Activated CD4-positive, alpha-beta T cell treated with anti-CD3 and anti-CD28 coated beads, Interleukin-2, amount 50 U/mL, for 24 hours (primary cell): ENCODE results near the gene DOC2B.

Experiments
- DNase-seq, 2 donors: peaks; one replicate each; pipeline ENCODE4 v3.0.0-alpha.2; 2020; ENCODE audit warnings: low read depth in 1 of 2, low spot score in 1 of 2

Gene DOC2B

GRCh38 chr17:164303-165235, 16.9 kb downstream of the DOC2B start:
- DNase-seq: no peak

- DNase-seq: no peak
Measured at GRCh38 chr17:163514-164098, 17.8 kb downstream of the DOC2B start.

GRCh38 chr17:162689-163088, 18.8 kb downstream of the DOC2B start:
- no peak for DNase-seq

GRCh38 chr17:161481-161880, 20.0 kb downstream of the DOC2B start:
- DNase-seq: no peak

- DNase-seq: no peak
Measured at GRCh38 chr17:160336-160735, 21.1 kb downstream of the DOC2B start.

- no peak for DNase-seq
Measured at GRCh38 chr17:159609-160008, 21.8 kb downstream of the DOC2B start.

GRCh38 chr17:158379-158778, 23.1 kb downstream of the DOC2B start:
- no peak for DNase-seq

GRCh38 chr17:157901-158300, 23.5 kb downstream of the DOC2B start:
- no peak for DNase-seq

- DNase-seq: no peak
Measured at GRCh38 chr17:156946-157345, 24.5 kb downstream of the DOC2B start.

- no peak for DNase-seq
Measured at GRCh38 chr17:156094-156621, 25.3 kb downstream of the DOC2B start.

- DNase-seq: no peak
Measured at GRCh38 chr17:155576-155975, 25.9 kb downstream of the DOC2B start.

GRCh38 chr17:153851-154250, 27.6 kb downstream of the DOC2B start:
- DNase-seq: no peak

- DNase-seq: no peak
Measured at GRCh38 chr17:152860-153420, 28.5 kb downstream of the DOC2B start.

- DNase-seq: no peak
Measured at GRCh38 chr17:151886-152859, 29.3 kb downstream of the DOC2B start.

- no peak for DNase-seq
Measured at GRCh38 chr17:151004-151403, 30.4 kb downstream of the DOC2B start.

GRCh38 chr17:149897-150584, 31.4 kb downstream of the DOC2B start:
- no peak for DNase-seq

- DNase-seq: no peak
Measured at GRCh38 chr17:149231-149630, 32.2 kb downstream of the DOC2B start.

GRCh38 chr17:148757-149156, 32.7 kb downstream of the DOC2B start:
- DNase-seq: no peak

- no peak for DNase-seq
Measured at GRCh38 chr17:147796-148740, 33.4 kb downstream of the DOC2B start.
